SKM-1 (cell line): ENCODE data around the gene ZBTB45.
"Not testable (repeated sequence)": the region's sequence is repeated elsewhere in the genome, so short reads cannot be mapped to it uniquely, and the experiment has no call there.

Source experiments
- DNase-seq: peaks from one replicate; lab custom pipeline; 2025; ENCODE audit not compliant: unreplicated experiment; lab: John Stamatoyannopoulos, UW

ZBTB45 gene

DNA sequence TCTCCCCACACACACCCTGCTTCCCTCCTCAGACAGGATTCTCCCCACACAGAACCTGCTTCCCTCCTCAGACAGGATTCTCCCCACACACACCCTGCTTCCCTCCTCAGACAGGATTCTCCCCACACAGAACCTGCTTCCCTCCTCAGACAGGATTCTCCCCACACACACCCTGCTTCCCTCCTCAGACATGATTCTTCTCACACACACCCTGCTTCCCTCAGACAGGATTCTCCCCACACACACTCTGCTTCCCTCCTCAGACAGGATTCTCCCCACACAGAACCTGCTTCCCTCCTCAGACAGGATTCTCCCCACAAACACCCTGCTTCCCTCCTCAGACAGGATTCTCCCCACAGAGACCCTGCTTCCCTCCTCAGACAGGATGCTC, 19.6 kb upstream of the ZBTB45 start:
- not testable (repeated sequence) for DNase-seq

DNA sequence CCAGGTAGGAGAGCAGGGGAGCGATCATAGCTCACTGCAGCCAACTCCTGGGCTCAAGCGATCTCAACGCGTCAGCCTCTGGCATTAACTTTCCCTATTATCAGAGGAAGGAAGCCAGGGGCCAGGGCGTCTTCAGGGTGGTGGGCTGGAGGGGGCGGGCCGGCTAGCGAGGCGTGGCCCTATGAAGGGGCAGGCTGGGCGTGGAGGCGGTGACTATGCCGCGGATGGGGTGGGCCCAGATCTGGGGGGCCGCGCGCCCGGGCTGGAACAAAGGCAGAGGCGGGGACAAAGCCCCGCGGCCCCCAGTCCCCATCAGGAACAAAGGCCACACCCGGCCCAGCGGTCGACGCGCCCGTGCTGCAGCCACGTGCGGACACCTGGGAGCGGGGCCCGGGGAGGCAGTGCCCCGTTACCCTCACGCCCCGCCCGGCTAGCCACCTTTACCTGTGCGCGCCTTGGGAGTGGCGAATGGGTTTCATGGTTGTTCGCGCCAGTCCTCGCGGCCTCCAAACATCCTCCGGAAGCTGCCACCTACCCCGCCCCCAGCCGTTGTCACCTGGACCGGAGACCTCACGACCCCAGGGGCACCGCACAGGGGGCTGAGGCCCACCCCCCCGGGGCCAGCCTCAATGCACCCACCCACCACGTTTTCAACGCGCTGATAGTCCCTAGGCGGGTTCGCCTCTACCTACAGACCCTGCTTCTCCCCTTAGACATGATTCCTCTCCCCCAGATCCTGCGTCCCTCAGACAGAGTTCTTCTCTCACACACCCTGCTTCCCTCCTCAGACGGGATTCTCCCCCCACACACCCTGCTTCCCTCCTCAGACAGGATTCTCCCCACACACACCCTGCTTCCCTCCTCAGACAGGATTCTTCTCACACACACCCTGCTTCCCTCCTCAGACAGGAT, 18.9 kb upstream of the ZBTB45 start:
- no peak for DNase-seq

DNA sequence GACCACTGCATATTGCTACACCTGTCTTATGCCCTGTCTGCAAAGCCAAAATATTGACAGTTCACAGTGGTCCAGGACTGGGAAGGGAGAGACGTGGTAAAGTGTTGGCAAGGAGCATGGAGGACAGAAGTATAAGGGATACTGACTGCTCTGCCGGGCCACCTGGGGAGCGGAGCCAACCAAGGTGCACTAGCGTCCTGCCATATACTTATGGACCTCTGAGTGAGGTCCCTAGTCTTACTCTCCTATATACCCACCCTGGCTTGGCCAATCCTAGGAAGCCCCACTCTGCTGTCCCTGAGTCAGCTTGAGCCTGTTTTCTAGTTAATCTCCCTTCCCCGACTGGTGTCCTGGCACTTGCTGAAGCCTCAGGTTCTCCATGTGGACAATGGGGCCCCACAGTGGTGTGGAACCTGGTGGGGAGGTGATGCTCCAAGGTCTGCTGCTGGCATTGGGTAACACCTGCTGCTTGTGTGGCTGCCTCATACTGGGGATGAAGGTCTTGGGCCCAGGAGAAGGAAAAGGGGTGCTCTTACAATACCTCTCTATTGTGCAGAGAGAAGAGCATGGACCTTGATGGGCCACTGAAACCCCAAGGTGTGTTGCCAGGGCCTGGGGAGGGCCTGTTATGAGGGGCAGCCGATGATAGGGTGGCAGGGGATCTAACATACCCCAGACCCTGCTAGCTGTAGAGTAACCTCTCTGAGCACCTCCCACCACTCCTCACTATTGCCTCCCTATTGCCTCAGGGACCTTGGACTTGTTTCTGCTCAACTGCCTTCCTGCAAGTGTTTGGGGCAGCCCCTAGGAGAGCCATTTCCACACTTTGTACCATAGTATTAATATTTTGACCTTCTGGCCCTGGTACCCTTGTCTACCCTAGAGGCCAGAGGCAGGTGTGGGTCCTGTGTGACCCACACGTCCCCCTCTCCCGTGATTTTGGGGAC, 17.5 kb upstream of the ZBTB45 start:
- no peak for DNase-seq

DNA sequence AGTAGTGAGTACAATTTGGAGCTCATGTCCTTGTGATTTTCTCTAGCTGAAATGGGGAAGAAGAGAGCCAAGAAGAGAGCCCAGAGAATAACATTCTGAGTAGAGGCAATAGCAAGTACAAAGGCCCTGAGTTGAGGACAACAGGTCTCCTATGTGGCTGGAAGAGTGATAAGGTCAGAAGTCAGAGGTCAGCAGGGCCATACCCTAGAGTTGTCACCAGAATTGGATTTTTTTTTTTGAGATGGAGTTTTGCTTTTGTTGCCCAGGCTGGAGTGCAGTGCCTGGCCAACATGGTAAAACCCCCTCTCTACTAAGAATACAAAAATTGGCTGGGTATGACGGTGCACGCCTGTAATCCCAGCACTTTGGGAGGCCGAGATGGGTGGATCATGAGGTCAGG, 16.2 kb upstream of the ZBTB45 start:
- no peak for DNase-seq

DNA sequence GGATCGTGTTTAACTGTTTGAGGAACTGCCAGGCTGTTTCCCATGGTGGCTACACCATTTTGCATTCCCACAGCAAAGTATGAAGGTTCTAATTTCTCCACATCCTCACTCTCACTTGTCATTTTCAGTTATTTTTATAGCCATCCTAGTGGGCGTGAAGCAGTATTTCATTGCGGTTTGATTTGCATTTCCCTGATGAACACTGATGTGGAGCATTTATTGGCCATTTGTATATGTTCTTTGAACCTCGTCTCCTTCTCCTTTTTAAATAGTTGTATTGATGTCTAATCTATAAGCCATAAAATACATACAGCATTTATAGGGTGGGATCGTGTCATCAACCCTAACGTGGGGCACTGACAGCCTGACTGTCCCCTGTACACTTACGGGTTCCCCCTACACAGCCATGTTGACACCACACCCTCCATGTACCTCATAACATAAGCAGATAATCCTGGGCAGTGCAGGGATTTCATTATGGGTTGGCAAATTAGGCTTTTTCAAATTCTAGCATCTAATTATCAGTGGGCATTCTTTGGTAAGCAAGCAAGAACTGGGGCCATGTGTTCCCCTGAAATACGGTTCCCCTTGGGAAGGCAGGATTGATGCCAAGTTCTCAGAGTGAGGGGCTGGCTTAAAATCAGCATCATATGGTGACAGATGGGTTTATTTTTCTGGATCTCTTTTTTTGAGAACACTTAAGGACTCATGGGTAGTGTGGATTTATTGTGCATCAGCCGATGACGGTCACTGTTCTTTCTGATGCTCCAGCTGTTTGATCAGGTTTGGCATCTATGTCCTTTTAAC, 11.6 kb upstream of the ZBTB45 start:
- DNase-seq = no peak

DNA sequence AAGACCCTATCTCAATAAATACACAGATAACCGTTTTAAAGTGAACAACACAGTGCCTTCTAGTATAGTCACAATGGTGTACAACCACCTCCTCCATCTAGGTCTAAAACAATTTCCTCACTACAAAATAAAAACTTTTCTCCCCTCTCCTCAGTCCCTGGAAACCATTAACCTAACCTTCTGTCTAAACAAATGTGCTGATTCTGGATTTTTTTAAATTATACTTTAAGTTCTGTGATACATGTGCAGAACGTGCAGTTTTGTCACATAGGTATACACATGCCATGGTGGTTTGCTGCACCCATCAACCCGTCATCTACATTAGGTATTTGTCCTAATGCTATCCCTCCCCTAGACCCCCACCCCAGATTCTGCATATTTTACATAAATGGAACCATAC, 9.8 kb upstream of the ZBTB45 start:
- DNase-seq = no peak

DNA sequence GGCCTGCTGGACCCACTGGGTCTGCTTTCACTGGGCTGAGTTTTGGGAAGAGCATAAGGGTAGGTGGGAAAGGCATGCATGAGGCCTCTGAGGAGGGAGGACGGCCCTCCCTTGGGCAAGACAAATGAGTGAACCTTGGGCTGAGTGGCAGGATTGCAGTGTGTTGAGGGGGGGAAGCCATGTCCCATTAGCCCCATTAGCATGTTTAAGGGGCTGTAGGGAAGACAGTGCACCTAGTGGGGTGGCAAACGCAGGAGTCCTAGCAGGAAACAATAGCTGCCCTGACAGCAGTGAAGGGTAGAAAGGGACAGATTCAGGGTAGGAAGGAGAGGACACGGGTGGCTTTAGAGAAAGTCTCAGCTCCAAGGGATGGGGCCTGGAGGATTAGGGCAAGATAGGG, 3.1 kb upstream of the ZBTB45 start:
- no peak for DNase-seq

DNA sequence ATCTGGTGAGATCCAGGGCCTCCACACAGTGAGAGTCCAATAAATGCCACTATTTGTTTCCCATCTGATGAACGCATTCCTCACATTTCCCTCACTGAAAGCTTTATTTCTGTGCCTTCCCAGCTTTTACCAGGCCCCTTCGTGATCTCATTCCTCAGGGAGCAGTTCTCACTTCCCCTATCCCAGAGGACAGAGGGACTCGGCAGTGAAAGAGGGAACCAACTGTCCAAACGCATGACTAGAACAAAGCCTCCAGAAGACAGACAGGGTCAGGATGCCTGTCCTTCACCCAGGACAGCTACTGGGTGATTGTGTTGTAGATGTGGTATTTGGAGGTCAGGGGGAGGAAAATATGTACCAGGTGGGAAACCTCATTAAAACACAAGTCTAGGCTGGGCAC, 2.0 kb upstream of the ZBTB45 start:
- no peak for DNase-seq

DNA sequence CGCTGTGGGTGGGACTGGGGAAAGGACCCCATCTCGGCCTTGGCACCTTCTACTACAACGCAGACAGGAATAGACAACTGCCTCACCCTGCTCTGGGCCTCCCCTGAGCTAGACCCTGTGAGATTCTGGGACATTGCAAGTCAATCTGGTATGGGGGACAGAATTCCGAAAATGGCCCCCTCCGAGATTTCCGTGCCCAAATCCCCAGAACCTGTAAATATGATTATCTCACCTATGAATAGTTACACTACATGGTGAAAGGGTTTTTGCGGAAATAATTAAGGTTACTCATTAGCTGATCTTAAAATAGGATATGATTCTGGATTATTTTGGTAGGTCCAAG, 618 bp upstream of the ZBTB45 start:
- DNase-seq = no peak

DNA sequence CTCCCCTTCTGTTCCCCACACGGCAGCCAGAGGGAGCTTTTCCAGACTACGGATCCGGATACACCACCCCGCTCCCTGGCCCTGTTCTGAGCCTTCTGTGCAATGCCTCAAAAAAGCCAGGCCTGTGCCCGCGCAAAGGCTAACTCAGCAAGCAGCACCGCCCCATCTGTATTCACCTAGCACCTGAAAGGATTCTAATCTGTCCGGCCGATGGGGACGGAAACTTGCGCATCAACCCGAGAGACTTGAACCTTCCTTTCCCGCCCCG, 589 bp downstream of the ZBTB45 start:
- DNase-seq = peak; percentile 0

DNA sequence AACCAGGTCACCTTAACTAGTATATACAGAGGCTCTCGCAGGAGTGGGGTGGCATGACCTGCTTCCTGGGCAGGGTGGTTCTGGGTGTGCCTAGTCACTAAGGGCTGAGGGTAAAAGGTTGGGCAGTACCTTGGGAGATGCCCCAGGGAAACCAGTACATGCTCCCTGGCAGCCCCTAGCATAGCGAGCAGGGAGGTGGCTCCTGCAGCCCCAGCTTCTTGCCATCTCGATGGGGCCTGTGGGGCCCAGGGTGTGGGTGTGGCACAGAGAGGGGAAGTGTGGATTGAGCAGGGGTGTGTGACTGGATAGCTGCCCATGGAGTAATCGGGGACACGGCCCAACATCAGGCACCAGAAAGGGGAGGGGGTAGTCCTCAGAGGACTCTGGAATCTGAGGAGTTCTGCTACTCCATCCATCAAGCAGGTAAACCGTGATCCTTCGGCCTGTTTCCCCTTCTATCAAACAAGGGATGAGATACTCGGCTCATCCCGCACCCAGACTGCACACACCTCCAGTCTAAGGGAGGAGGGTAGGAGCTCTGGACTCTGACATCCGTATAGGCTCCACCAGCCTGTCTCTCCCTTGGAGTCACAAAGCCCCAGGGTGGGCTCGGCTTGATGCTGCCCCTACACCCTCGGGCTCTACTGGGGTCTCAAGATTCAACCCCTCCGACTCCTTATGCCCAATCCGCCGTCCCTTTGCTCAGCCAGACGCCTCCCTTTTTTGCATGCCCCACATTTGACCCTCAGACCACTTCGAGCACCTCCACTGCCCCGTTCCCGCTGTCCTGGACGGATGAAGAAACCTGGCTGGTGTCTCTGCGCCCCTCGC, 1.1 kb downstream of the ZBTB45 start:
- DNase-seq = no peak

DNA sequence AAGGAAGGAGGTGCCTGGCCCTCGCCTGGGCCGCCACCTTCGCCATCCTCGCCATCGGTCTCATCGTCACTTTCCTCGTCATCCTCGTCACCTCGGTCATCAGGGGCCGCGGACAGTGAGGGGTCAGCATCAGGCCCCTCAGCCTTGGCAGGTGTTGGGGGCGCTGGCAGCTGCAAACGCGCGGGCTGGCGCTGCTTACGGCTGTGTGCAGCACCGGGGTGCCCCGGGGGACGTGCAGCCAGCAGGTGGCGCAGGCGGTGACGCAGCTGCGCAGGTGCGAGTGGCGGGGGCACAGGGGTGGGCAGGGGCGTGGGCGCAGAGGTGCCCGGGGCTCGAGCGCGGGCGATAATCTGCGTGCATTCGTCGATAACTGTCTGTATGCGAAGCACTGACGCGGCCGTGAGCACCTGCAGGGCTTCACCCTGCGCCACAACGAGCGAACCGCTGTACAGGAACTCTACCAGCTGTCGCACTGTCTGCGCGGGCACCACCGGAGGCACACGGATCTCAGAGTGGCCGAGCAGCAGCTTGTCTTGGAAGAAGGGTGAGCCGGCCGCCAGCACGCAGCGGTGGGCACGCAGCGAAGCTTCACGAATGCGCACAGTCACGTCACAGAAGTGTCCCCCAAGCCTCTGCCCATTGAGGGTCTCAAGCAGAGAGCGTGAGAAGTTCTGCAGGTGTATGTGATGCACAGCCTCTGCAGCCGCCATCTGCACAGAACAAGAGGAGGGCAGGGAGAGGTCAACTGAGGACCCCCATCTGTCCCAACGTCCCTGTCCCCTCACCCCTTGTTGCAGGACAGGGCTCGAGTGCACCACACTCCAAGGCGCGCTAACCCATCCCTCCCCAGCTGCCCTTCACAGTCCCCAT, 2.4 kb downstream of the ZBTB45 start:
- DNase-seq = no peak

DNA sequence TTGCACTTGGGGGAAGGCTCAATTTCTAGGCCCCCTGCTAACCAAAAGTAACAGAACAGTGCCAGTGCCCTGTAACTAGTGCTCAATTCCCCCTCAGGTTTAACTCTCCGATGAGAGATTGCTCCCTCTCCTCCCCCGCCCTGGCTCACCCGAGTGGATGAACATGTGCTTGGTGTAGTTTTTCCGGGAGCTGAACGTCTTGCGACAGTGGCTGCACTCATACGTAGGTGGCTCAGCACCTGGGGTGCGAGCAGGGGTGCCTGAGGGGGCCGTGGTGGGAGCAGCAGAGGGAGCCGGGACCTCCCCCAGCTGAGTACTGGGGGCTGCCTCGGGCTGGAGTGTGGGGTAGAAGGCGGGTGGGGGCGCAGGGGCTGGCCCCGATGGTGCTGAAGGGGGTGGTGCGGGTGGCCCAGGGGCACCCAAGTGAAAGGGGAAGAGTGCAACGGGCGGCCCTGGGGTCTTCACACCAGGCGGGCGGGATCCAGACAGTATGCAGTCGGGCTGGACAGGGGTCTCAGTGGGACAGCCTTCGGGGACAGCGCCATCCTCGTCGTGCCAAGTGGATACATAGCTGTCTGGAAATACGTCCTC, 3.3 kb downstream of the ZBTB45 start:
- no peak for DNase-seq

DNA sequence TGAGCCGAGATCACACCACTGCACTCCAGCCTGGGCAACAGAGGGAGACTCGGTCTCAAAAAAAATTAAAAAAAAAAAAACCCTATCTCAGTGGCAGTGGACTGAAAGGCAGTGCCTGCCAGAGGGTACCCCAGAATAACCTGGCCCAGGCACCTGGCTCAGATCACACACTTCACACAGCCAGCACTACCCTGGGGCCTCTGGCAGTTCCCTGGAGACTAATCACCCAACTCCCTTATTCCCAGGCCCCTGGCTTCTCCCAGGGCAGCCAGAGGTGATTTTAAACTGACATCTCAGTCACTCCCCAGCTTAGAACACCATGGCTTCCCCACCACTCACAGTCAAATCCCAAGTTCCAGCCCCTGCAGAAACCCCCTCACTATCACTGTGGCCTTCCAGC, 4.4 kb downstream of the ZBTB45 start:
- no peak for DNase-seq

DNA sequence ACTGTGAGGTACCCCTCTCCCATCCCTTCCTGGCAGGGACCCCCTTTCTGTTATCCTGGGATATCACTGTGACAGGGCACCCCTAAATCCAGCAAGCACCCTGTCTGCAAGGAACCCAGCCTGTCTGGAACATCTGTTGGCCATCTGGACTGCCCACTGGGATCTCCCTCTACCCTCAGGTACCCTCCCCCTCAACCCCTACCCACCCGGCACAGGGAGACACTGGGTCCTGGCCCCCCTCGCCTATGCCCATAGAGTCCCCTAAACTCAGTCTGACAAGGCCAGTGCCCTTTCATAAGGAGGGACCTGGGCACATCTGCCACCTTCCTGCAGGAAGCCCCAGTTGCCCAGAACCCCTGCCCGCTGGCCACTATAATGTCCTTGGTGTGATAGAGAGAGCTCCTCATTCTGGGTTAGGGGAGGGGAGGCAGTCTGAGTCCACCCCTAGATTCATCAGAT, 5.0 kb downstream of the ZBTB45 start:
- no peak for DNase-seq

DNA sequence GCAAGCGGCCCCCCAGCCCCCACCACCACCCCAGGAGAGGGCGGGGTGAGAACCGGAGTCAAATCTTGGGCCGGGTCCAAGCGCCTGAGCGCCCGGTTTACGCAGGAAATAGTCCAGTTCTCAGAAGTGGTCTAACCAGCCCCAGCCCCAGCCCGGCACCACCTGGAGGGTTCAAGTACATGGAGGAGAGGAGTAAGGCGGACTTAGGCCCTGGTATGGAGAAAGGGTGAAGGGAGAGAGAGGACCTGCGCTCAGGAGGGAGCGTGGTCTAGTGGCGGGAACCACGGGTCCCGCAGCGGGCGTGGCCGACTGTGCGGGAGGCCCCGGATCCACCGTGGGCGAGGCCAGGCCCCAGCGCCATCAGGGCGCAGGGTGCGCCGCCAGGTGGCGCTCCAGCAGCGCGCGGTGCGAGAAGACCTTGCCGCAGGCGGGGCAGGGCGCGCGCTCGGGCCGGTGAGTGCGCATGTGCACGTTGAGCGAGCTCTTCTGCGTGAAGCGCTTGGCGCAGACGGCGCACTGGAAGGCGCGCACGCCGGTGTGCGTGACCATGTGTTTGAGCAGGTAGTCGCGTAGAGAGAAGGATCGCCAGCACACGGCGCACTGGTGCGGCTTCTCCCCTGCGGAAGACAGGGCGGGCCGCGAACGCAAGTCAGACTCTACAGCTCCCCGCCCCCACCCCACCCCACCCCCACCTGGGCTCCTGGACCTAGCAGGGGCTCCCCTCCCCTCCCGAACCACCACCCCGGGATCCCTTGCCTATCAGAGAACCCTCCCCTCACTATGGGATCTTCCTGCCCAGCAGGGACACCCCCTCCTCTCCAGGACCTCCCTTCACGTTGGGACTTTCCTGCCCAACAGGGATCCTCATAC, 5.7 kb downstream of the ZBTB45 start:
- peak; percentile 17 for DNase-seq

DNA sequence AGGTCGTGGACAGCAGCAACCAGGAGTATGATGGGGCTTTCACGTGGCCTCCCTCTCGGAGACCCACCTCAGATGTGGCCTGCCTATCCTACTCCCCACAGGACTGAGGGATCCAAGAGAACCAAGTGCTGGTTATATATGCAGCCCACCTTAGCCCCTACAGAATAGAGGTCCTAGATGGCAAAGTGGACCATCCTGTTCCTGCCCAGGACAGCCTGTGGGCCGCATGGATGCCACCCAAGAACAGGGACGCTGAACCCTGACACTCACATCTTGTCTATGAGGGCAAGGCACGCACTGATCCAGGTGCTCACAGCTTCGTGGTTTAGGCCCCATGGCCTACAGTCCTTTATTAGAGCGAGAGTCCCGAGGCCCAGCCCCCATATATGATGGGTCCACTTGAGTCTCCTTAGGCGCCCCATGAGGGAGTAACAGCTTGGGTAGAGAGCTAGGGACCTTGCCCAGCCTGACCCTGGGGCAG, 6.4 kb downstream of the ZBTB45 start:
- no peak for DNase-seq
